Neural cell (in vitro differentiated cells): ENCODE measurements around the gene CANX. TPM values are rescaled to one million over a fixed set of nuclear protein-coding genes. Genes with fewer than 3 reads are reported as not detected.
"Not testable (repeated sequence)": the region's sequence is repeated elsewhere in the genome, so short reads cannot be mapped to it uniquely, and the experiment has no call there.

Experiments
- H2AFZ ChIP-seq: fragments of 200-600, 300-800 bp; sonication (generic), shearing (Covaris generic); 2 replicates; pipeline ENCODE4 v1.6.0; 2014; ENCODE audit warnings: low read depth, mild to moderate bottlenecking, antibody characterized with exemption, low read length, moderate library complexity
- H3F3A ChIP-seq: fragments of 200-600 bp; shearing (Covaris generic); 2 replicates; pipeline ENCODE4 v1.6.1; 2016; ENCODE audit warnings: mild to moderate bottlenecking, moderate library complexity, mixed read lengths, antibody characterized with exemption, low read length; ENCODE audit not compliant: insufficient read depth, poor library complexity, severe bottlenecking
- H3K27ac ChIP-seq: fragments of 200-600, 300-800 bp; sonication (generic), shearing (Covaris generic); 2 replicates; pipeline ENCODE4 v1.5.1; 2014; ENCODE audit warnings: mild to moderate bottlenecking, low read length, moderate library complexity
- H3K27me3 ChIP-seq: fragments of 300-800, 200-600 bp; sonication (generic), shearing (Covaris generic); 2 replicates; pipeline ENCODE4 v1.6.0; 2014; ENCODE audit warnings: mild to moderate bottlenecking, low read depth, low read length, moderate library complexity; ENCODE audit not compliant: insufficient read depth
- H3K36me3 ChIP-seq: fragments of 300-800, 200-600 bp; sonication (generic), shearing (Covaris generic); 2 replicates; pipeline ENCODE4 v1.5.1; 2014; ENCODE audit warnings: mild to moderate bottlenecking, antibody characterized with exemption, low read length, moderate library complexity; ENCODE audit not compliant: insufficient read depth
- H3K4me2 ChIP-seq: fragments of 300-800, 200-600 bp; sonication (generic), shearing (Covaris generic); 2 replicates; pipeline ENCODE4 v1.6.0; 2014; ENCODE audit warnings: mild to moderate bottlenecking, low read length
- H3K4me3 ChIP-seq: fragments of 300-800, 200-600 bp; sonication (generic), shearing (Covaris generic); 2 replicates; pipeline ENCODE4 v1.5.1; 2014; ENCODE audit warnings: mild to moderate bottlenecking, low read length, moderate library complexity
- H3K79me2 ChIP-seq: fragments of 200-600 bp; shearing (Covaris generic); replicated peaks from 2 replicates; pipeline ENCODE4 v1.6.0; 2014; ENCODE audit warnings: mild to moderate bottlenecking, low read length, moderate library complexity; ENCODE audit not compliant: insufficient read depth
- H3K9ac ChIP-seq: fragments of 300-800, 200-600 bp; sonication (generic), shearing (Covaris generic); 2 replicates; pipeline ENCODE4 v1.6.1; 2016; ENCODE audit warnings: mild to moderate bottlenecking, low read length, mixed read lengths
- H3K9me2 ChIP-seq: fragments of 200-600 bp; shearing (Covaris generic); 2 replicates; pipeline ENCODE4 v1.6.1; 2016; ENCODE audit warnings: mild to moderate bottlenecking, low read length, mixed read lengths; ENCODE audit not compliant: insufficient read depth
- H3K9me3 ChIP-seq: fragments of 200-600, 300-800 bp; sonication (generic), shearing (Covaris generic); 2 replicates; pipeline ENCODE4 v1.6.1; 2016; ENCODE audit warnings: mild to moderate bottlenecking, mixed run types, low read length, moderate library complexity, mixed read lengths
- H4K20me1 ChIP-seq: fragments of 200-600 bp; shearing (Covaris generic); 2 replicates; pipeline ENCODE4 v1.6.1; 2016; ENCODE audit warnings: mild to moderate bottlenecking, mixed run types; ENCODE audit not compliant: insufficient read depth
- CTCF ChIP-seq: fragments of 450-650 bp; IDR thresholded peaks from 2 replicates; pipeline ENCODE4 v1.5.1; 2014; ENCODE audit warnings: antibody characterized with exemption, mild to moderate bottlenecking, moderate library complexity; ENCODE audit not compliant: poor library complexity, severe bottlenecking
- EP300 ChIP-seq: fragments of 450-650 bp; conservative IDR thresholded peaks from 2 replicates; pipeline ENCODE4 v1.6.1; 2014; ENCODE audit warnings: antibody characterized with exemption, mild to moderate bottlenecking, moderate library complexity; ENCODE audit not compliant: poor library complexity, severe bottlenecking
- EZH2 ChIP-seq: fragments of 200-600, 300-800 bp; shearing (Covaris generic), sonication (generic); IDR thresholded peaks from 2 replicates; pipeline ENCODE4 v1.6.1; 2014; ENCODE audit warnings: antibody characterized with exemption, low read length, borderline replicate concordance, mild to moderate bottlenecking; ENCODE audit not compliant: insufficient read depth, poor library complexity, severe bottlenecking
- MXI1 ChIP-seq: fragments of 450-650 bp; conservative IDR thresholded peaks from 2 replicates; pipeline ENCODE4 v1.6.1; 2014; ENCODE audit warnings: antibody characterized with exemption, mild to moderate bottlenecking; ENCODE audit not compliant: poor library complexity, severe bottlenecking
- POLR2AphosphoS5 ChIP-seq: IDR thresholded peaks from 2 replicates; pipeline ENCODE4 v1.6.1; 2012
- RAD21 ChIP-seq: fragments of 450-650 bp; conservative IDR thresholded peaks from 2 replicates; pipeline ENCODE4 v1.6.1; 2014; ENCODE audit warnings: antibody characterized with exemption, mild to moderate bottlenecking, moderate library complexity
- REST ChIP-seq: IDR thresholded peaks from 2 replicates; pipeline ENCODE4 v1.6.1; 2012; ENCODE audit warnings: borderline replicate concordance
- SMC3 ChIP-seq: fragments of 450-650 bp; conservative IDR thresholded peaks from 2 replicates; pipeline ENCODE4 v1.6.1; 2014; ENCODE audit warnings: antibody characterized with exemption, mild to moderate bottlenecking, moderate library complexity; ENCODE audit not compliant: poor library complexity
- TAF1 ChIP-seq: IDR thresholded peaks from 2 replicates; pipeline ENCODE4 v1.6.1; 2012; ENCODE audit warnings: low read depth
- polyA plus RNA-seq: library from polyadenylated mRNA; depleted of rRNA; stranded (reverse); fragments of >200 nt; gene quantifications from 2 replicates; pipeline ENCODE4 v1.2.3, GENCODE V29; 2014

The CANX gene
- polyA plus RNA-seq, 1 donor from 2014 or later, result 232 TPM

- H3K27me3 ChIP-seq, H4K20me1 ChIP-seq, H3K9me3 ChIP-seq, H2AFZ ChIP-seq, H3K27ac ChIP-seq, H3K4me2 ChIP-seq, H3K9me2 ChIP-seq, H3K9ac ChIP-seq, H3F3A ChIP-seq, H3K36me3 ChIP-seq, H3K79me2 ChIP-seq, H3K4me3 ChIP-seq: not testable (repeated sequence)
Measured at GRCh38 chr5:179689212-179689611, 9.6 kb upstream of the CANX start.

GRCh38 chr5:179694561-179694960, 4.2 kb upstream of the CANX start:
- no peak overlapping the region for H3K9ac ChIP-seq
- H3K36me3 ChIP-seq, result no peaks in the 10 kb centered on the region
- H3K27ac ChIP-seq, result no peak overlapping the region
- no peak overlapping the region for H2AFZ ChIP-seq
- peaks cover 4% of the 10 kb centered on the region for H4K20me1 ChIP-seq
- H3K79me2 ChIP-seq, result peaks cover 4% of the 10 kb centered on the region
- H3K4me2 ChIP-seq, result no peak overlapping the region
- no peak for TF ChIP-seq POLR2AphosphoS5
- TF ChIP-seq MXI1, result no peak
- TF ChIP-seq CTCF, result no peak
- TF ChIP-seq TAF1, result no peak
- no peak for TF ChIP-seq REST
- TF ChIP-seq RAD21, result no peak
- TF ChIP-seq SMC3, result no peak
- TF ChIP-seq EZH2, result no peak
- TF ChIP-seq EP300, result no peak
- H3K9me2 ChIP-seq, result no peaks in the 10 kb centered on the region
- no peaks in the 10 kb centered on the region for H3K27me3 ChIP-seq
- no peaks in the 10 kb centered on the region for H3F3A ChIP-seq
- H3K9me3 ChIP-seq, result no peaks in the 10 kb centered on the region
- no peak overlapping the region for H3K4me3 ChIP-seq

GRCh38 chr5:179696603-179697002, 2.2 kb upstream of the CANX start:
- no peaks in the 10 kb centered on the region for H3K9me2 ChIP-seq
- peaks cover 4% of the 10 kb centered on the region for H4K20me1 ChIP-seq
- no peaks in the 10 kb centered on the region for H3K27me3 ChIP-seq
- H3K36me3 ChIP-seq, result no peaks in the 10 kb centered on the region
- no peaks in the 10 kb centered on the region for H3K9me3 ChIP-seq
- no peak overlapping the region for H2AFZ ChIP-seq
- no peak overlapping the region for H3K27ac ChIP-seq
- no peak overlapping the region for H3K9ac ChIP-seq
- H3F3A ChIP-seq, result no peaks in the 10 kb centered on the region
- H3K4me3 ChIP-seq, result no peak overlapping the region
- TF ChIP-seq SMC3, result no peak
- TF ChIP-seq EZH2, result no peak
- no peak for TF ChIP-seq CTCF
- no peak for TF ChIP-seq RAD21
- TF ChIP-seq MXI1, result no peak
- no peak for TF ChIP-seq POLR2AphosphoS5
- no peak for TF ChIP-seq TAF1
- no peak for TF ChIP-seq REST
- no peak for TF ChIP-seq EP300
- peaks cover 22% of the 10 kb centered on the region for H3K79me2 ChIP-seq
- no peak overlapping the region for H3K4me2 ChIP-seq
